HepG2 (cell line): ENCODE results near the gene SIX5.

Experiments
- ATF1 ChIP-seq: IDR thresholded peaks from 2 replicates; pipeline ENCODE4 v1.6.1; 2016; ENCODE audit warnings: mild to moderate bottlenecking, control low read depth
- KAT7 ChIP-seq: IDR thresholded peaks from 2 replicates; pipeline ENCODE4 v1.6.1; 2018; ENCODE audit warnings: borderline replicate concordance, missing compliant biosample characterization
- TFAP4 ChIP-seq: sonication (generic); IDR thresholded peaks from 2 replicates; pipeline ENCODE4 v1.6.1; 2016; ENCODE audit warnings: low read depth, borderline replicate concordance

- no peak for TF ChIP-seq KAT7 (CRISPR knock-in tag)
- TF ChIP-seq TFAP4: no peak
- no peak for TF ChIP-seq ATF1 (CRISPR knock-in tag)
These were observed 6.0 kb downstream of the SIX5 start for GRCh38 chr19:45762870-45763631.
